Measurements from ENCODE around the gene NDP.
"Not testable (repeated sequence)": the region's sequence is repeated elsewhere in the genome, so short reads cannot be mapped to it uniquely, and the experiment has no call there.

NDP gene

DNA sequence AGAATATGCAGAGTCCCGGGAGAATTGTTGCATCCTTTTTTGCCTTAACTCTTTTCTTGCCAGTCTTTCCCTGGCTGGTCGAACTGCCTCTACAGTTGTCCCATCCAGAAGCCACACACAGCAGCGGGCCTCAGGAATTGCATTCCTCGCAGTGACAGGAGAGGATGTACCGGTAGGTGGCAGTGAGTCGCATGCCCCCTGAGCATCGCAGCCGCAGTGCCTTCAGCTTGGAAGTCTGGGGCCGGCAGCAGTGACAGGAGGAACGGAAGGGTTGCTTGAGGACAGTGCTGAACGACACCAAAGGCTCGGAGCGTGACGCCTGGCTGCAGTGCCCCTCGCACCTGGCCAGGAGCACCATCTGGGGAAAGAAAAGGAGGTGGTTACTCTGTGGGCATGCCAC, 23.5 kb downstream of the NDP start:
- Histone ChIP-seq H3K27ac (no peak overlapping the region), H3K27me3 (ENCODE audit: insufficient read depth, low read depth) (no peaks in the 10 kb centered on the region), H4K20me1 (ENCODE audit: insufficient read depth) (no peaks in the 10 kb centered on the region), H3K79me2 (ENCODE audit: insufficient read depth, low read depth) (no peaks in the 10 kb centered on the region), H3K36me3 (ENCODE audit: insufficient read depth) (no peaks in the 10 kb centered on the region), H3K4me2 (no peak overlapping the region), H3K4me3 (IDR thresholded peaks at IDR 0.05; ENCODE audit: insufficient read depth, low read depth, low read length) (no peak overlapping the region), H3K4me1 (ENCODE audit: low read depth, poor library complexity, severe bottlenecking) (no peaks in the 10 kb centered on the region), H2AFZ (ENCODE audit: low read depth) (no peak overlapping the region), H3K9ac (no peak overlapping the region)
- TF ChIP-seq, protein P1, sequence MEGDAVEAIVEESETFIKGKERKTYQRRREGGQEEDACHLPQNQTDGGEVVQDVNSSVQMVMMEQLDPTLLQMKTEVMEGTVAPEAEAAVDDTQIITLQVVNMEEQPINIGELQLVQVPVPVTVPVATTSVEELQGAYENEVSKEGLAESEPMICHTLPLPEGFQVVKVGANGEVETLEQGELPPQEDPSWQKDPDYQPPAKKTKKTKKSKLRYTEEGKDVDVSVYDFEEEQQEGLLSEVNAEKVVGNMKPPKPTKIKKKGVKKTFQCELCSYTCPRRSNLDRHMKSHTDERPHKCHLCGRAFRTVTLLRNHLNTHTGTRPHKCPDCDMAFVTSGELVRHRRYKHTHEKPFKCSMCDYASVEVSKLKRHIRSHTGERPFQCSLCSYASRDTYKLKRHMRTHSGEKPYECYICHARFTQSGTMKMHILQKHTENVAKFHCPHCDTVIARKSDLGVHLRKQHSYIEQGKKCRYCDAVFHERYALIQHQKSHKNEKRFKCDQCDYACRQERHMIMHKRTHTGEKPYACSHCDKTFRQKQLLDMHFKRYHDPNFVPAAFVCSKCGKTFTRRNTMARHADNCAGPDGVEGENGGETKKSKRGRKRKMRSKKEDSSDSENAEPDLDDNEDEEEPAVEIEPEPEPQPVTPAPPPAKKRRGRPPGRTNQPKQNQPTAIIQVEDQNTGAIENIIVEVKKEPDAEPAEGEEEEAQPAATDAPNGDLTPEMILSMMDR (conservative IDR thresholded peaks at IDR 0.05; ENCODE audit: low read depth, low read length): no peak

DNA sequence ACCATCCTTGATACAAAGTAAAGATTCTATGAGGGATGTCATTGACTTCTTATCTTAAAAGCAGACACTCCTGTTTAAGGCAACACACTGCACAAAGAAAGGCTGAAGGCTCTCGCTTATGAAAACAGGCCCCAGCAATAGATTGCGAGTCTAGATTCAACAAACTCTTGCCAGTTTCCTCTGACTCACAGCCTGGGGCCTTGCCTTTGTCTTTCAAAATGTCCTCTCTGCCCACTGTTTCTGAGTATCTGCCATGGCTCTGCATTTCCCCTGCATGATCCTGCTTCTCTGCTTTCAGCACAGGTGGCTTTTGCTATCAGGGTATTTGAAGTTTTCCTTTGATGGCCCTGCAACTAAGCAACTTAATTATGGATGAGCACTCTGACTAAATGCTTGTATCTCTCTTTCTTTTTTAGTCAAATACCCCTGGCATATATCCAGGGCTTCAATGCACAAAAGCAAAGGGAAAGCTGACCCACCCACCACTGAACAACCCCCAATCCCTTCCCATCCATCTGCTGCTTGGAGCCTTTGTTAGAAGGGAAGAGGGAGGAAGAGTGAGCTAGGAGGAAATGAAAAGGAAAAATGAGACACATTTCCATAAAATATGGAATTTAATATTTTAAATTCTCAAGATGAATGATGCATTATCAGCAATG, 32.2 kb downstream of the NDP start:
- H3K27me3 ChIP-seq (ENCODE audit: insufficient read depth, low read depth): no peaks in the 10 kb centered on the region
- H3K36me3 ChIP-seq (ENCODE audit: insufficient read depth): no peaks in the 10 kb centered on the region
- TF ChIP-seq, protein P1 (conservative IDR thresholded peaks at IDR 0.05; ENCODE audit: low read depth, low read length): no peak
- H3K4me3 ChIP-seq (IDR thresholded peaks at IDR 0.05; ENCODE audit: insufficient read depth, low read depth, low read length): no peak overlapping the region
- H3K4me1 ChIP-seq (ENCODE audit: low read depth, poor library complexity, severe bottlenecking): no peaks in the 10 kb centered on the region
- H3K27ac ChIP-seq: no peak overlapping the region
- H3K9ac ChIP-seq: no peak overlapping the region
- H3K4me2 ChIP-seq: no peak overlapping the region
- no peaks in the 10 kb centered on the region for H3K79me2 ChIP-seq (ENCODE audit: insufficient read depth, low read depth)
- no peak overlapping the region for H2AFZ ChIP-seq (ENCODE audit: low read depth)
- no peaks in the 10 kb centered on the region for H4K20me1 ChIP-seq (ENCODE audit: insufficient read depth)

DNA sequence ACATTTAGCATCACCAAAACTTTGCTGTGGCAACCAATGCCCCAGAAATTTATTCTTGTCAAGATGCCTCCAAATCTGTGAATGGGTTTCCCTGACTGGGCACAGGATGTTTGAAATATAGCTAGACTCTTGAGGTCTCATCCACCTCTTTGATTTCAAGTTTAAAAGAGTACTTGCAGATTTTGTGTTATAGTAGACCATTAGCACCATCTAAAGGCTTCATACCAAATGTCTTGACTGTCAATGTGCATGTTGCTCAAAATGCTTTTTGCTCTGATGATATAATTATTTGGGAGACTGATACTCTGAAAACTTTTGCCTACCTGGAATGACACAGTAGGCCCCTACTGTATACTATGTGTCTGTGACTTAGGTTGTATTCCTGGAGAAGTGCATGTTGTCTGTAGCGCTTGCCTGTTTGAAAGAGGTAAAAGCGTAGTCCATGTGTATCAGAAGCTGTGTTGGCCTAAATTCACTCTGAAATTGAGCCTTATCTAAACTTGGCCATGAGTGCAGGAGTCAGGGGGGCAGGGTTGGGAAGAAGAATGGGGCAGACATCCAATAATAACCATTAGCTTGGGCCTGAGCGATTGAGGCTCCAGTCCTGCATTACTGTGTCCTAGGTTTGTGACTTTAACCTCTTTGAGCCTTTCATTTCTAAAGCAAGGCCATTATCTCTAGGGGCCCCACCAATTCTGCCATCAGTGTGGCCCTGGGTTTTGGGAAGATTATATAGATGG, 33.8 kb downstream of the NDP start:
- no peak overlapping the region for H3K4me2 ChIP-seq
- H3K27ac ChIP-seq: no peak overlapping the region
- no peaks in the 10 kb centered on the region for H3K79me2 ChIP-seq (ENCODE audit: insufficient read depth, low read depth)
- H4K20me1 ChIP-seq (ENCODE audit: insufficient read depth): no peaks in the 10 kb centered on the region
- H3K4me3 ChIP-seq (IDR thresholded peaks at IDR 0.05; ENCODE audit: insufficient read depth, low read depth, low read length): no peak overlapping the region
- no peak overlapping the region for H3K9ac ChIP-seq
- no peaks in the 10 kb centered on the region for H3K36me3 ChIP-seq (ENCODE audit: insufficient read depth)
- H3K27me3 ChIP-seq (ENCODE audit: insufficient read depth, low read depth): no peaks in the 10 kb centered on the region
- TF ChIP-seq, protein P1 (conservative IDR thresholded peaks at IDR 0.05; ENCODE audit: low read depth, low read length): no peak
- no peaks in the 10 kb centered on the region for H3K4me1 ChIP-seq (ENCODE audit: low read depth, poor library complexity, severe bottlenecking)
- H2AFZ ChIP-seq (ENCODE audit: low read depth): no peak overlapping the region

DNA sequence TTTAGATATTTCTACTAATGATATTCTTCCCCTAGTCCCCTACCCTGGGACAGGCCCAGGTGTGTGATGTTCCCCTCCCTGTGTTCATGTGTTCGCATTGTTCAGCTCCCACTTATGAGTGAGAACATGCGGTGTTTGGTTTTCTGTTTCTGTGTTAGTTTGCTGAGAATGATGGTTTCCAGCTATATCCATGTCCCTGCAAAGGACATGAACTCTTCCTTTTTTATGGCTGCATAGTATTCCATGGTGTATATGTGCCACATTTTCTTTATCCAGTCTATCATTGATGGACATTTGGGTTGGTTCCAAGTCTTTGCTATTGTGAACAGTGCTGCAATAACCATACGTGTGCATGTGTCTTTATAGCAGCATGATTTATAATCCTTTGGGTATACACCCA, 51.2 kb downstream of the NDP start:
- H3K9ac ChIP-seq; H3K79me2 ChIP-seq (ENCODE audit: insufficient read depth, low read depth); H3K4me2 ChIP-seq; H3K4me3 ChIP-seq (IDR thresholded peaks at IDR 0.05; ENCODE audit: insufficient read depth, low read depth, low read length); H2AFZ ChIP-seq (ENCODE audit: low read depth); H4K20me1 ChIP-seq (ENCODE audit: insufficient read depth); H3K4me1 ChIP-seq (ENCODE audit: low read depth, poor library complexity, severe bottlenecking); H3K27me3 ChIP-seq (ENCODE audit: insufficient read depth, low read depth); H3K27ac ChIP-seq; H3K36me3 ChIP-seq (ENCODE audit: insufficient read depth): not testable (repeated sequence)

DNA sequence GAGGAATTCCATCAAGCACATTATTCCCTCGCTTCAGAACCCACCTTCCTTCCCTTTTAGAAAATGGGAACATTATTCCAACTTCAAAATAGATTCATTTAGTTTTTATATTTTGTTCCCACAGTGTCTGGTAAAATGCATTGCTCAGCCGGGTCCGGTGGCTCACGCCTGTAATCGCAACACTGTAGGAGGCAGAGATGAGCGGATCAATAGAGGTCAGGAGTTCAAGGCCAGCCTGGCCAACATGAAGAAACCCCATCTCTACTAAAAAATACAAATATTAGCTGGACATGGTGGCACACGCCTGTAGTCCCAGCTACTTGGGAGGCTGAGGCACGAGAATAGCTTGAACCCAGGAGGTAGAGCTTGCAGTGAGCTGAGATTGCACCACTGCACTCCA, 62.4 kb downstream of the NDP start:
- H3K36me3 ChIP-seq (ENCODE audit: insufficient read depth); H3K27me3 ChIP-seq (ENCODE audit: insufficient read depth, low read depth); H4K20me1 ChIP-seq (ENCODE audit: insufficient read depth); H3K9ac ChIP-seq; H3K4me3 ChIP-seq (IDR thresholded peaks at IDR 0.05; ENCODE audit: insufficient read depth, low read depth, low read length); H3K4me1 ChIP-seq (ENCODE audit: low read depth, poor library complexity, severe bottlenecking); H3K79me2 ChIP-seq (ENCODE audit: insufficient read depth, low read depth); H3K27ac ChIP-seq; H2AFZ ChIP-seq (ENCODE audit: low read depth); H3K4me2 ChIP-seq: not testable (repeated sequence)

Data from KMS-11 (cell line).